Subcutaneous abdominal adipose tissue (tissue), 5 donors: ENCODE data around the gene FADS3.

Experiments
- H3K27ac ChIP-seq: one replicate; pipeline ENCODE4 v1.7.0; 2013; ENCODE audit warnings: low read depth, mild to moderate bottlenecking, inconsistent platforms, low read length, moderate library complexity
- H3K27me3 ChIP-seq, 5 donors: one replicate each; pipeline ENCODE4 v1.7.0; 2013; ENCODE audit warnings: low read length in 5 of 5, inconsistent platforms in 1 of 5; ENCODE audit not compliant: control insufficient read depth in 5 of 5, insufficient read depth in 4 of 5
- H3K36me3 ChIP-seq, 5 donors: one replicate each; pipeline ENCODE4 v1.7.0; 2013; ENCODE audit warnings: low read length in 5 of 5; ENCODE audit not compliant: control insufficient read depth in 5 of 5, insufficient read depth in 5 of 5
- H3K4me1 ChIP-seq, 5 donors: one replicate each; pipeline ENCODE4 v1.7.0; 2013; ENCODE audit warnings: low read length in 5 of 5, mild to moderate bottlenecking in 3 of 5, moderate library complexity in 1 of 5; ENCODE audit not compliant: control insufficient read depth in 5 of 5, insufficient read depth in 5 of 5
- H3K4me3 ChIP-seq, 5 donors: one replicate each; pipeline ENCODE4 v1.7.0; 2013; ENCODE audit warnings: low read length in 5 of 5, low read depth in 1 of 5
- H3K9ac ChIP-seq, 5 donors: one replicate each; pipeline ENCODE4 v1.7.0; 2013; ENCODE audit warnings: low read length in 5 of 5, mild to moderate bottlenecking in 4 of 5, moderate library complexity in 3 of 5
- H3K9me3 ChIP-seq, 5 donors: one replicate each; pipeline ENCODE4 v1.7.0; 2013; ENCODE audit warnings: low read length in 5 of 5; ENCODE audit not compliant: control insufficient read depth in 5 of 5
- donor health status: healthy.
- donor health status: healthy.
- donor health status: healthy.
- donor health status: healthy.
- donor health status: healthy.

FADS3 gene

DNA sequence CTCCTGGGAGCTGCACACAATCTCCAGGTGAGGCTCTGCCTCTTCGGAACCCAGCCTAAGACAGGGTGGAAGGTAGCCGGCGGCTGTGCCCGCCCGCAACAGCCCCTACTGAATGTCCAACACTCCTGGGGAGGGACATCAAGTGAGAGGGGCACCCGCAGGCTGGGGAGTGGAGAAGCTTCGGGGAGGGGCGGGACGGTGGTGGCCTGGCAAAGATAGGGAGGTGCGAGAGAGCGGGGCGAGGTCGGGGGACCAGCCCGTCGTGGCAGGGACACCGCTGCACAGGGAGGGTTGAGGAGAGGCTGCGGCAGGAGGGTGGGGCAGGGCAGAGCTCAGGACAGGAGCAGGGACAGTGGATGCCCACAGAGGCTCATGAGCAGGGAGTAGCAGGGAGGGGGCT lies 8.9 kb upstream of the FADS3 start:
- H3K4me1 ChIP-seq = peaks cover 0 to 14% (median 5%) of the 10 kb centered on the region in 5 donors
- no peak overlapping the region for H3K4me3 ChIP-seq
- H3K36me3 ChIP-seq = peaks cover 0 to 86% (median 52%) of the 10 kb centered on the region in 5 donors
- H3K27ac ChIP-seq = no peak overlapping the region
- no peak overlapping the region for H3K9ac ChIP-seq
- no peaks in the 10 kb centered on the region for H3K27me3 ChIP-seq
- H3K9me3 ChIP-seq = no peaks in the 10 kb centered on the region

GRCh38 chr11:61899146-61899841 lies 7.9 kb upstream of the FADS3 start:
- no peaks in the 10 kb centered on the region for H3K9me3 ChIP-seq
- no peak overlapping the region for H3K4me3 ChIP-seq
- H3K27ac ChIP-seq = no peak overlapping the region
- H3K36me3 ChIP-seq = peaks cover 0 to 77% (median 44%) of the 10 kb centered on the region in 5 donors
- no peak overlapping the region for H3K9ac ChIP-seq
- H3K27me3 ChIP-seq = no peaks in the 10 kb centered on the region
- H3K4me1 ChIP-seq = peaks cover 0 to 21% (median 14%) of the 10 kb centered on the region in 5 donors

- no peaks in the 10 kb centered on the region for H3K9me3 ChIP-seq
- H3K4me3 ChIP-seq = no peak overlapping the region
- H3K27me3 ChIP-seq = no peaks in the 10 kb centered on the region
- peaks cover 0 to 71% (median 38%) of the 10 kb centered on the region in 5 donors for H3K36me3 ChIP-seq
- no peak overlapping the region for H3K27ac ChIP-seq
- peaks cover 0 to 26% (median 14%) of the 10 kb centered on the region in 5 donors for H3K4me1 ChIP-seq
- H3K9ac ChIP-seq = no peak overlapping the region
These were observed 6.9 kb upstream of the FADS3 start for GRCh38 chr11:61898247-61898582.

DNA sequence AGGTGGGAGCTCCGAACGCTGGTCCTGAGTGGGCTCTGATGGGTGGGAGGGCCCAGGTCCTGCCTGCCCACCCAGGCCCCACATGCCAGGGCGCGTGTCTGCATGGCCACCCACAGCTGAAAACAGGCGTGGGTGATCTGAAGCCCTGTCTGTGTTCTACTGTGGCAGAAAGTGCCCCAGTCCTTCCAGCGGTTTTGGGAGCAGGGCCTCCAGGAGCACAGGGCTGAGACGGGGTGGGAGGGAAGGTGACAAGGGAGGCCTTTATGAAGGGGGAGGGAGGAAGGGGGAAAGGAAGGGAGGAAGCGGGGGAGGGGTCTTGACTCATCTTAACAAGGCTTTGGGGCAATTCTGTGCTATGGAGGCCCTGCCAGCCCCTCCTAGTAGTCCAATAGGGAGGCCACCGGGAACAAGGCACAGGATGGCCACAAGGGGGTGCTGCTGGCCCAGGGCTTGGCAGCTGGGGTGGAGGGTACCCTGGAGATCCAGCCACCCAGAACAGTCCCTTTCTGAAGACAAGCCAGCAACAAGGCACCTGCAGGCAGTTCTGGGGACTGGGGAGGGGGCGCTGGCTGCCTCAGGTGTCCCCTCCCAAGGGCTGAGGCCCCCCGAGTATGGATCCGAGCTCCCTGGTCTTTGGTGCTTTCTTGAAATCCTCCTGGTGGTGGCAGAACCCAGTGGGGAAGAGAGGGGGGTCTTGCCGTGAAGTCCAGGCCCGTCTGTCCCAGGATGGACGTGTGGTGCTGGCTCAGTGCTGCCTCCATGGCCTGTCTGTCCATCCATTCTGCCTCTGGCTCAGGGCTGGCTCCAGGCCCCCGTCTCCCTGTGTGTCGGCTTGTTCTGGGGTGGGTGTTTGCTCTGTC lies 6.3 kb upstream of the FADS3 start:
- Histone ChIP-seq H3K36me3 (peaks cover 0 to 66% (median 36%) of the 10 kb centered on the region in 5 donors), H3K27ac (no peak overlapping the region), H3K9ac (no peak overlapping the region), H3K4me3 (no peak overlapping the region), H3K9me3 (no peaks in the 10 kb centered on the region), H3K27me3 (no peaks in the 10 kb centered on the region), H3K4me1 (peaks cover 0 to 26% (median 14%) of the 10 kb centered on the region in 5 donors)

- Histone ChIP-seq H3K4me1 (peaks cover 0 to 29% (median 16%) of the 10 kb centered on the region in 5 donors), H3K9me3 (no peaks in the 10 kb centered on the region), H3K4me3 (no peak overlapping the region), H3K9ac (no peak overlapping the region), H3K36me3 (peaks cover 0 to 59% (median 33%) of the 10 kb centered on the region in 5 donors), H3K27ac (no peak overlapping the region), H3K27me3 (no peaks in the 10 kb centered on the region)
These were observed 5.5 kb upstream of the FADS3 start for GRCh38 chr11:61896665-61897386.

- peaks cover 0 to 48% (median 23%) of the 10 kb centered on the region in 5 donors for H3K36me3 ChIP-seq
- H3K4me1 ChIP-seq = peaks cover 0 to 37% (median 21%) of the 10 kb centered on the region in 5 donors
- H3K9me3 ChIP-seq = no peaks in the 10 kb centered on the region
- no peak overlapping the region for H3K9ac ChIP-seq
- H3K27me3 ChIP-seq = no peaks in the 10 kb centered on the region
- H3K4me3 ChIP-seq = no peak overlapping the region
- no peak overlapping the region for H3K27ac ChIP-seq
These were observed 4.3 kb upstream of the FADS3 start for GRCh38 chr11:61895718-61896059.

- no peaks in the 10 kb centered on the region for H3K9me3 ChIP-seq
- H3K4me1 ChIP-seq = peaks cover 0 to 42% (median 25%) of the 10 kb centered on the region in 5 donors
- no peak overlapping the region for H3K9ac ChIP-seq
- no peak overlapping the region for H3K4me3 ChIP-seq
- H3K27me3 ChIP-seq = no peaks in the 10 kb centered on the region
- H3K36me3 ChIP-seq = peaks cover 0 to 43% (median 19%) of the 10 kb centered on the region in 5 donors
- H3K27ac ChIP-seq = no peak overlapping the region
These were observed 3.8 kb upstream of the FADS3 start for GRCh38 chr11:61895046-61895717.

DNA sequence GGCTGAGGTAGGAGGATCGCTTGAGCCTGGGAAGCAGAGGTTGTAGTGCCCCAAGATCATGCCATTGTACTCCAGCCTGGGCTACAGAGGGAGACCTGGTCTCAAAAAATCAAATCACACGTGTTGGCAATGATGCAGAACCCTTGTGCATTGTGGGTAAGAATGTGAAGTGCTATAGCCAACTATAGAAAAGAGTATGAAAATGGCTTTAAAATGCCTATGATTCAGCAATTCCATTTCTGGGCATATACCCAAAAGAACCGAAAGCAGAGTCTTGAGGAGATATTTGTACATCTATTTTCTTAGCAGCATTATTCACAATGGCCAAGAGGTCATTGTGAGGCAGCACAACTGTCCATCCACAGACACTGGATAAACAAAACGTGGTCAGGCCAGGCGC lies 2.6 kb upstream of the FADS3 start:
- Histone ChIP-seq H3K4me3 (no peak overlapping the region), H3K9me3 (no peaks in the 10 kb centered on the region), H3K4me1 (peaks cover 0 to 48% (median 28%) of the 10 kb centered on the region in 5 donors), H3K27ac (peak overlapping the region; percentile 50), H3K27me3 (no peaks in the 10 kb centered on the region), H3K9ac (no peak overlapping the region), H3K36me3 (peaks cover 0 to 33% (median 16%) of the 10 kb centered on the region in 5 donors)

DNA sequence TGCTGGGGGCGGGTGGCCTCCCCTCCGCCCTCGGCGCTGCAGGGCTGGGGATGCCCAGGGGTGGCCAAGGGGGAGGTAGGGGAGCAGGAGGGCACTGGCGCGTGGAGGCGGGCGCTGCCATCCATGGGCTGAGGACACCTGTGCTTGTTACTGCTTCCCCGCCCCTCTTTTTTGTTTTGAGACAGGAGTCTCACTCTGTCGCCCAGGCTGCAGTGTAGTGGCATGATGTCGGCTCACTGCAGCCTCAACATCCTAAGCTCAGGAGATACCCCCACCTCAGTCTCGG lies 683 bp upstream of the FADS3 start:
- H3K4me1 ChIP-seq = peaks cover 12 to 62% (median 40%) of the 10 kb centered on the region in 5 donors
- no peaks in the 10 kb centered on the region for H3K27me3 ChIP-seq
- H3K9me3 ChIP-seq = no peaks in the 10 kb centered on the region
- peak overlapping the region in 4 of 5 donors; percentile 39 to 64 (median 50) for H3K4me3 ChIP-seq
- H3K36me3 ChIP-seq = peaks cover 0 to 18% (median 9%) of the 10 kb centered on the region in 5 donors
- peak overlapping the region in 3 of 5 donors; percentile 1 to 53 (median 52) for H3K9ac ChIP-seq
- peak overlapping the region; percentile 30 for H3K27ac ChIP-seq
